ENCODE data around the gene INTS7.
"Not testable (repeated sequence)": the region's sequence is repeated elsewhere in the genome, so short reads cannot be mapped to it uniquely, and the experiment has no call there.

DNA sequence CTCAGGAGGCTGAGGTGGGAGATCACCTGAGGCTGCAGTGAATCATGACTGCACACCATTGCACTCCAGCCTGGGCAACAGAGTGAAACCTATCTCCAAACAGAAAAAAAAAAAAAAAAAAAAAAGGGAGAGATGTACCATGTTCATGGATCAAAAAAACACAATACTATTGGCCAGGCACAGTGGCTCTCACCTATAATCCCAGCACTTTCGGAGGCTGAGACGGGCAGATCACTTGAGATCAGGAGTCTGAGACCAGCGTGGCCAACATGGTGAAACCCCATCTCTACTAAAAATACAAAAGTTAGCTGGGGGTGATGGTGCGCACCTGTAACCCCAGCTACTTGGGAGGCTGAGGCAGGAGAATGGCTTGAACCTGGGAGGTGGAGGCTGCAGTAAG lies 37.9 kb downstream of the INTS7 start:
- TF ChIP-seq, protein P1, sequence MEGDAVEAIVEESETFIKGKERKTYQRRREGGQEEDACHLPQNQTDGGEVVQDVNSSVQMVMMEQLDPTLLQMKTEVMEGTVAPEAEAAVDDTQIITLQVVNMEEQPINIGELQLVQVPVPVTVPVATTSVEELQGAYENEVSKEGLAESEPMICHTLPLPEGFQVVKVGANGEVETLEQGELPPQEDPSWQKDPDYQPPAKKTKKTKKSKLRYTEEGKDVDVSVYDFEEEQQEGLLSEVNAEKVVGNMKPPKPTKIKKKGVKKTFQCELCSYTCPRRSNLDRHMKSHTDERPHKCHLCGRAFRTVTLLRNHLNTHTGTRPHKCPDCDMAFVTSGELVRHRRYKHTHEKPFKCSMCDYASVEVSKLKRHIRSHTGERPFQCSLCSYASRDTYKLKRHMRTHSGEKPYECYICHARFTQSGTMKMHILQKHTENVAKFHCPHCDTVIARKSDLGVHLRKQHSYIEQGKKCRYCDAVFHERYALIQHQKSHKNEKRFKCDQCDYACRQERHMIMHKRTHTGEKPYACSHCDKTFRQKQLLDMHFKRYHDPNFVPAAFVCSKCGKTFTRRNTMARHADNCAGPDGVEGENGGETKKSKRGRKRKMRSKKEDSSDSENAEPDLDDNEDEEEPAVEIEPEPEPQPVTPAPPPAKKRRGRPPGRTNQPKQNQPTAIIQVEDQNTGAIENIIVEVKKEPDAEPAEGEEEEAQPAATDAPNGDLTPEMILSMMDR (conservative IDR thresholded peaks at IDR 0.05; ENCODE audit: low read depth, low read length): not testable (repeated sequence)
- TF ChIP-seq EZH2phosphoT487 (IDR thresholded peaks at IDR 0.05; ENCODE audit: borderline replicate concordance, low read length); EZH2 (IDR thresholded peaks at IDR 0.05; ENCODE audit: low read length, unreplicated experiment): not testable (repeated sequence)
